Type B pancreatic cell (in vitro differentiated cells): ENCODE measurements around the gene SMIM38. TPM values are rescaled to one million over a fixed set of nuclear protein-coding genes. Genes with fewer than 3 reads are reported as not detected.

ENCODE experiments used
- DNase-seq: peaks from one replicate; pipeline ENCODE4 v3.0.0; 2021; ENCODE audit warnings: mixed read lengths; ENCODE audit not compliant: unreplicated experiment; ENCODE audit errors: extremely low spot score
- H3K27ac Mint-ChIP-seq: 2 replicates; pipeline ENCODE4 v1.8.0; 2021; ENCODE audit warnings: mild to moderate bottlenecking, mixed read lengths
- H3K27me3 Mint-ChIP-seq: 2 replicates; pipeline ENCODE4 v1.8.0; 2021; ENCODE audit warnings: mixed read lengths
- H3K36me3 Mint-ChIP-seq: 2 replicates; pipeline ENCODE4 v1.8.0; 2021; ENCODE audit warnings: mixed read lengths
- H3K4me1 Mint-ChIP-seq: one replicate; pipeline ENCODE4 v1.8.0; 2021; ENCODE audit warnings: mixed read lengths; ENCODE audit not compliant: unreplicated experiment
- H3K4me3 Mint-ChIP-seq: 2 replicates; pipeline ENCODE4 v1.8.0; 2021; ENCODE audit warnings: mild to moderate bottlenecking, mixed read lengths
- H3K9me3 Mint-ChIP-seq: 2 replicates; pipeline ENCODE4 v1.8.0; 2021; ENCODE audit warnings: mixed read lengths
- CTCF ChIP-seq: fragments of 200-600 bp; sonication (generic); conservative IDR thresholded peaks from 2 replicates; pipeline ENCODE4 v1.5.0; 2021; ENCODE audit warnings: antibody characterized with exemption, mild to moderate bottlenecking
- total RNA-seq: library from RNA; stranded (reverse); gene quantifications from 2 replicates; pipeline ENCODE4 v1.2.1, GENCODE V29; 2021; ENCODE audit warnings: low replicate concordance

The SMIM38 gene
- total RNA-seq, 1 donor from 2014 or later, result 5.3 TPM

- Mint-ChIP-seq H3K27me3 (peaks cover 3% of the 10 kb centered on the region), H3K36me3 (no peaks in the 10 kb centered on the region), H3K4me1 (peaks cover 6% of the 10 kb centered on the region), H3K4me3 (no peak overlapping the region), H3K9me3 (peaks cover 5% of the 10 kb centered on the region), H3K27ac (no peak overlapping the region)
- TF ChIP-seq CTCF, result no peak
- DNase-seq, result no peak
Measured at GRCh38 chr11:69109101-69109500, 46.6 kb upstream of the SMIM38 start.

- Mint-ChIP-seq H3K36me3 (no peaks in the 10 kb centered on the region), H3K4me3 (no peak overlapping the region)
Measured at GRCh38 chr11:69110451-69110850, 45.3 kb upstream of the SMIM38 start.

GRCh38 chr11:69111624-69112542, 43.9 kb upstream of the SMIM38 start:
- peaks cover 10% of the 10 kb centered on the region for H3K4me1 Mint-ChIP-seq
- H3K27ac Mint-ChIP-seq, result no peak overlapping the region
- H3K36me3 Mint-ChIP-seq, result no peaks in the 10 kb centered on the region
- H3K27me3 Mint-ChIP-seq, result peaks cover 3% of the 10 kb centered on the region
- TF ChIP-seq CTCF, result no peak
- DNase-seq, result no peak
- peaks cover 5% of the 10 kb centered on the region for H3K9me3 Mint-ChIP-seq
- no peak overlapping the region for H3K4me3 Mint-ChIP-seq

More at GRCh38 chr11:69110451-69110850, 45.3 kb upstream of the SMIM38 start:
- Mint-ChIP-seq H3K9me3 (peaks cover 5% of the 10 kb centered on the region), H3K27me3 (peaks cover 3% of the 10 kb centered on the region), H3K27ac (no peak overlapping the region), H3K4me1 (peaks cover 12% of the 10 kb centered on the region)
- DNase-seq, result no peak
- no peak for TF ChIP-seq CTCF

GRCh38 chr11:69113226-69113625, 42.5 kb upstream of the SMIM38 start:
- DNase-seq, result no peak
- no peak overlapping the region for H3K27ac Mint-ChIP-seq
- peaks cover 5% of the 10 kb centered on the region for H3K9me3 Mint-ChIP-seq
- peaks cover 16% of the 10 kb centered on the region for H3K4me1 Mint-ChIP-seq
- H3K36me3 Mint-ChIP-seq, result no peaks in the 10 kb centered on the region
- H3K27me3 Mint-ChIP-seq, result peaks cover 3% of the 10 kb centered on the region
- TF ChIP-seq CTCF, result no peak
- no peak overlapping the region for H3K4me3 Mint-ChIP-seq

- peaks cover 16% of the 10 kb centered on the region for H3K4me1 Mint-ChIP-seq
- TF ChIP-seq CTCF, result no peak
- H3K27me3 Mint-ChIP-seq, result peaks cover 3% of the 10 kb centered on the region
- peaks cover 5% of the 10 kb centered on the region for H3K9me3 Mint-ChIP-seq
- no peak for DNase-seq
- H3K27ac Mint-ChIP-seq, result no peak overlapping the region
- H3K4me3 Mint-ChIP-seq, result no peak overlapping the region
- H3K36me3 Mint-ChIP-seq, result no peaks in the 10 kb centered on the region
Measured at GRCh38 chr11:69113646-69114340, 41.9 kb upstream of the SMIM38 start.
